Upper lobe of left lung (tissue), 4 donors: ENCODE data around the gene PSME3.

Source experiments
- CTCF ChIP-seq, 6 experiments: fragments of 450-650 bp in 4 of 6; fragments of 200-600 bp in 2 of 6; sonication (generic) in 2 of 6; IDR thresholded peaks; one replicate each; pipeline ENCODE4 v1.5.1; 2016 to 2019; ENCODE audit warnings: antibody characterized with exemption in 6 of 6
- EP300 ChIP-seq, 4 donors: sonication (generic); formaldehyde crosslinking; IDR thresholded peaks; one replicate each; pipeline ENCODE4 v1.5.1; 2017; ENCODE audit warnings: antibody characterized with exemption in 4 of 4, control low read depth in 2 of 4

- no peak for TF ChIP-seq CTCF (IDR thresholded peaks at IDR 0.05)
- no peak for TF ChIP-seq EP300 (IDR thresholded peaks at IDR 0.05)
Observed at GRCh38 chr17:42795465-42795864, 37.7 kb upstream of the PSME3 start.
